Tibial artery (tissue), 4 donors: ENCODE measurements around the gene ZBTB14.
A peak's percentile ranks its signal among the peaks of the same experiment; 100 is the strongest.

Source experiments
- DNase-seq, 2 donors: peaks; one replicate each; pipeline ENCODE4 v3.0.0-alpha.2; 2019
- H3K27ac ChIP-seq, 2 donors: fragments of 200-600 bp; sonication (generic) in 1 of 2; 1 replicate in 1 of 2; 2 replicates in 1 of 2; pipeline ENCODE4 v1.5.1; 2018 to 2019; ENCODE audit warnings: mild to moderate bottlenecking in 1 of 2
- H3K27me3 ChIP-seq, 2 donors: fragments of 200-600 bp; sonication (generic) in 1 of 2; one replicate each; pipeline versions ENCODE4 v1.5.1 to v1.6.0; 2016 to 2019
- H3K36me3 ChIP-seq, 3 donors: fragments of 200-600 bp; sonication (generic) in 2 of 3; one replicate each; pipeline ENCODE4 v1.5.1; 2016 to 2019; ENCODE audit warnings: mild to moderate bottlenecking in 2 of 3
- H3K4me1 ChIP-seq, 4 donors: fragments of 200-600 bp; sonication (generic) in 2 of 4; 1 replicate in 3 of 4; 2 replicates in 1 of 4; pipeline ENCODE4 v1.5.1; 2016 to 2019
- H3K4me3 ChIP-seq, 2 donors: fragments of 200-600 bp; sonication (generic) in 1 of 2; 1 replicate in 1 of 2; 2 replicates in 1 of 2; pipeline ENCODE4 v1.5.1; 2018 to 2019; ENCODE audit warnings: mild to moderate bottlenecking in 2 of 2
- H3K9me3 ChIP-seq, 3 donors: fragments of 200-600 bp; sonication (generic) in 1 of 3; one replicate each; pipeline ENCODE4 v1.5.1; 2016 to 2019
- CTCF ChIP-seq, 2 experiments: fragments of 200-600 bp in 1 of 2; fragments of 450-650 bp in 1 of 2; IDR thresholded peaks; one replicate each; pipeline ENCODE4 v1.5.1; 2017 to 2019; ENCODE audit warnings: antibody characterized with exemption in 2 of 2, mild to moderate bottlenecking in 1 of 2, moderate library complexity in 1 of 2
- intact Hi-C: fragments of 100-400 bp; cut with DNase I; formaldehyde crosslinking; loops from one replicate; pipeline ENCODE4 v1.15.0; 2023; ENCODE audit warnings: low total_unique reads

ZBTB14 gene

GRCh38 chr18:5244941-5245340, 50.6 kb downstream of the ZBTB14 start:
- Histone ChIP-seq H3K9me3 (no peaks in the 10 kb centered on the region), H3K4me3 (no peak overlapping the region), H3K4me1 (peaks cover 0 to 12% (median 3%) of the 10 kb centered on the region in 4 donors), H3K27ac (no peak overlapping the region), H3K27me3 (no peaks in the 10 kb centered on the region), H3K36me3 (peaks cover 20 to 39% (median 23%) of the 10 kb centered on the region in 3 donors)
- intact Hi-C loops = no loop called here
- TF ChIP-seq CTCF (IDR thresholded peaks at IDR 0.05) = no peak
- no peak for DNase-seq

- no peak for TF ChIP-seq CTCF (IDR thresholded peaks at IDR 0.05)
- Histone ChIP-seq H3K9me3 (no peaks in the 10 kb centered on the region), H3K27me3 (no peaks in the 10 kb centered on the region), H3K27ac (no peak overlapping the region), H3K36me3 (peaks cover 20 to 39% (median 23%) of the 10 kb centered on the region in 3 donors), H3K4me3 (peak overlapping the region; percentile 86 to 89), H3K4me1 (peaks cover 0 to 33% (median 16%) of the 10 kb centered on the region in 4 donors)
- DNase-seq = no peak
- intact Hi-C loops = loop anchor here (2.0 kb wide), 1 partner anchor 55 kb away; the partner anchor contains the start of gene ZBTB14
Measured at GRCh38 chr18:5239447-5239846, 56.1 kb downstream of the ZBTB14 start.
